ENCODE data around the gene TMEM121B.

TMEM121B gene

DNA sequence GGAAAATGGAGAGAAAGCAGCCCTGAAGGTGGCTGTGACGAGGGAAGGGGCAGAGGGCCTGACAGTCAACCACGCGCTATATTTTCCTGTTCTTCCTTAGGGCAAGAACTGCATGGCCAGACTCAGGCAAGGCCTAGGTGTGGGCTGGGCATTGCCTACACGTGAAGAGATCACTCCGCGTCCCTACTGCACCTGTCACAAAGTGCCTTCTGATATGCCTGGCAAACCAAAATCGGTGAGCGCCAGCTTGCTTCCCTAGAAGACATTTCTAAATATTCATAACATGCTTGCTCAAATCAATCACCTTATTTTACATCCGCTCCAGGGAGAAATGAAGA, 6.3 kb downstream of the TMEM121B start:
- in situ Hi-C loops (cut with MboI; ENCODE audit: low pct_unique_long_range_greater_than_20kb, low sequenced_read_pairs, unreplicated experiment) = no loop called here
- no peak for DNase-seq (ENCODE audit: low spot score)
- TF ChIP-seq, protein P1, sequence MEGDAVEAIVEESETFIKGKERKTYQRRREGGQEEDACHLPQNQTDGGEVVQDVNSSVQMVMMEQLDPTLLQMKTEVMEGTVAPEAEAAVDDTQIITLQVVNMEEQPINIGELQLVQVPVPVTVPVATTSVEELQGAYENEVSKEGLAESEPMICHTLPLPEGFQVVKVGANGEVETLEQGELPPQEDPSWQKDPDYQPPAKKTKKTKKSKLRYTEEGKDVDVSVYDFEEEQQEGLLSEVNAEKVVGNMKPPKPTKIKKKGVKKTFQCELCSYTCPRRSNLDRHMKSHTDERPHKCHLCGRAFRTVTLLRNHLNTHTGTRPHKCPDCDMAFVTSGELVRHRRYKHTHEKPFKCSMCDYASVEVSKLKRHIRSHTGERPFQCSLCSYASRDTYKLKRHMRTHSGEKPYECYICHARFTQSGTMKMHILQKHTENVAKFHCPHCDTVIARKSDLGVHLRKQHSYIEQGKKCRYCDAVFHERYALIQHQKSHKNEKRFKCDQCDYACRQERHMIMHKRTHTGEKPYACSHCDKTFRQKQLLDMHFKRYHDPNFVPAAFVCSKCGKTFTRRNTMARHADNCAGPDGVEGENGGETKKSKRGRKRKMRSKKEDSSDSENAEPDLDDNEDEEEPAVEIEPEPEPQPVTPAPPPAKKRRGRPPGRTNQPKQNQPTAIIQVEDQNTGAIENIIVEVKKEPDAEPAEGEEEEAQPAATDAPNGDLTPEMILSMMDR (IDR thresholded peaks at IDR 0.05; ENCODE audit: extremely low read depth, insufficient read depth, missing control alignments) = no peak

DNA sequence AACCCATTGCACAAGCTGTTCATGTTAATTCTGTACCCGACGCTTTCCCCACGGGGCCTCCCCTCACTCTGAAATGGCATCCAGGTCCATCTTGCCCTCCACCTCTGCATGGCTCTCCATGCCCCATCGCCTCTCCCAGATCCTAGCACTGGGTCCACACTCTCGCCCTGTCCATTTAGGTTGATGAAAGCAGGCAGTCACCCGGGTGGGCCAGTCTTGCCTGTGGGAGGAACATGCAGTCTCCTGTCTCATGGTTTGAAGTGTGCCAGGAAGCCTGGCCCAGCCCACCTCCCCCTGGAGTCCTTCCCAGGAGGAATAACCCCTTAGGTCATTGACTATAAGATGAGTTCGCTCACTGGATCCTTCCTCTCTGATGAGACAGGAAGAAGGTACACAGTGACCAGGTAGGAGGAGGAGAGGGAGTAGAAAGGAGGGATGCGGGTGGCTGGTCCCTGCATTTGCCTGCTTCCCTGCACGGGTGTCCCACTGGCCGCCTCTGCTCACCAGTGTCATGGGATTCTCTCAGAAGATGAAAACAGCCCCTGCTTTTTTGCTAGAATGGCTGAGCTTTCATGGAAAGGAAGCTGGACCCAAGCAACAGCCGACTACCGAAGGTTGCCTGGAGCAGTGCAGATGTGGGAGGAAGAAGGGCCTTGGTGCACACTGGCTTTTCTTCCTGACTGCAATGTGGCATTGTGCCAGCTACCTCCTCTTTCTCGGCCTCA, 6.8 kb downstream of the TMEM121B start:
- DNase-seq (ENCODE audit: low spot score) = no peak
- TF ChIP-seq, protein P1 (IDR thresholded peaks at IDR 0.05; ENCODE audit: extremely low read depth, insufficient read depth, missing control alignments) = no peak
- in situ Hi-C loops (cut with MboI; ENCODE audit: low pct_unique_long_range_greater_than_20kb, low sequenced_read_pairs, unreplicated experiment) = no loop called here

DNA sequence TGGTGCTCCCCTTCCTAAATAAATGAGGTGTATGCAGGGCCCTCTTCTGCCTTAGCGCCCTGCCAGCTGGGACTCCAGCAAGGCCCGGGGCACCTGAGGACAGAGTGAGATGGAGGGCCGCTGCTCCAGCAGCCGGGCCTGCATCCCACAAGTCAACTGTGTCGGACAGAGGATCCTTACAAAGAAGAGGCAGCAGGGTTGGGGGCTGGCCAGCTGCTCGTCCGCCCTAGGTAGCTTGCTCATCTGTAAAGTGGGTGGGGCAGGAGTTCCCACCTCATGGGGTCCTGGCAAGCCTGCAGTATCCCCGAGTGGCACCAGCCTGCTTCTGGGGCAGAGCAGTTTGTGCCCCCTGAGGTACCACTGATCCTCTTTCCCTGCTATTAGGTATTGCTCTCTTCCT, 7.6 kb downstream of the TMEM121B start:
- in situ Hi-C loops (cut with MboI; ENCODE audit: low pct_unique_long_range_greater_than_20kb, low sequenced_read_pairs, unreplicated experiment) = no loop called here
- TF ChIP-seq, protein P1 (IDR thresholded peaks at IDR 0.05; ENCODE audit: extremely low read depth, insufficient read depth, missing control alignments) = no peak
- no peak for DNase-seq (ENCODE audit: low spot score)

DNA sequence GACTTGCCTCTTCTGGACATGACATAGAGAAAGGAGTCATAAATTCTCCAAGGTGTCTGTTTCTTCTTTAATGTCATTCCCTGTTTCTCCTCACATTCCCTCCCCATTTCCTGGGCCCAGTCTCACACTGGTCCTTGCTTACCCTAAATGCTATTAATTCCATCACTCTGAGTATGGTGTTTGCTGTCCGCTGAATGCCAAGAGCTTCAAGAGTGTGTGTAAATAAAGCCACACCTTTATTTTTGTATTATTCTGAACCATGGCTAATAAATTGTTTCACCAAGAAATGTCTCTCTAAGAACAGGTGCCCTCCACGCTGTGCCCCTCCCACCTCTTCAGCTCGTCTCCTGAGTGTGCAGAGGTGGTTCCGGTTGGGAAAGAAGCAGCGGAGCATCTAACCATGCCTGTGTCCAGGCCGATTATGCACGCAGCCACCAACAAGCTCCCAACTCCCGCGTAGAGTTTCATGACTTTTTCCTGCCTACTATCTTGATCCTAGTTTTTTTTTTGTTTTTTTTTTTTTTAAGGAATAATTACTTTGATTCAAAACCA, 8.6 kb downstream of the TMEM121B start:
- in situ Hi-C loops (cut with MboI; ENCODE audit: low pct_unique_long_range_greater_than_20kb, low sequenced_read_pairs, unreplicated experiment) = no loop called here
- DNase-seq (ENCODE audit: low spot score) = no peak

DNA sequence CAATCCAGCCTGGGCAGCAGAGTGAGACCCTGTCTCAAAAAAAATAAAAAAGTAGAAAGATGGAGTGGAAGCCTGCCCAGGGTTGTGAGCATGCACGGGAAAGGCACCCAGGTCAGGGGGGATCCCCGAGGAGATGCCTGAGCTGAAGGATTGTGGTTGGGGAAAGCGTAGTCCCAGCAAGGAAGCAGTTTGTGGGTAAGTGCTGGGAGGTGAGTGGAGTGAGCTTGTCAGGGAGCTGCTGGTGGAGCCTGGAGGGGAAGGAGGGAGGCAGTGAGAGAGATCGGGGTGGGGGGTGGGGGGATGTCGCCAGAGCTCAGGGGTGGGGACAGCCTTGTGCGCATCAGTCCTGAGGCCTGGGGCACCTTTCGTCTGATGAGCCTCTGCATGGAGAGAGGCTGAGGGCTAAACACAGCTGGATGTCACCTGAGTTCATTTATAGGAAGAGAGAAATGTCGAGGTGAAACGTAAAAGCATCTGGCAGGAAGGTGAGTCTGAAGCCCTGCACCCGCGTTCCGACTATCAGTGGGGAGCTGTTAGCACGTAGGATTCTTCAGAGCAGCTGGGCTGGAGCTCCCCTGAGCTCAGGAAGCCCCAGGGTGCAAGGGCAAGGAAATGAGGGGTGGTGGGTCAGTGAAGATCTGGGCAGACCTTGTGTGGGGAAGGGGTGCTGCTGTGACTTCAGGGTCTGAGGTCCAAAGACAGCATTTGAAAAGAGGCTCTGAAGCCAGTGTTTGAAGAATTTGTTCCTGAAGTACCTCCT, 10.2 kb downstream of the TMEM121B start:
- in situ Hi-C loops (cut with MboI; ENCODE audit: low pct_unique_long_range_greater_than_20kb, low sequenced_read_pairs, unreplicated experiment) = no loop called here
- TF ChIP-seq, protein P1 (IDR thresholded peaks at IDR 0.05; ENCODE audit: extremely low read depth, insufficient read depth, missing control alignments) = no peak
- DNase-seq (ENCODE audit: low spot score) = no peak

More for the DNA sequence above, 8.6 kb downstream of the TMEM121B start:
- TF ChIP-seq, protein P1 (IDR thresholded peaks at IDR 0.05; ENCODE audit: extremely low read depth, insufficient read depth, missing control alignments) = no peak

DNA sequence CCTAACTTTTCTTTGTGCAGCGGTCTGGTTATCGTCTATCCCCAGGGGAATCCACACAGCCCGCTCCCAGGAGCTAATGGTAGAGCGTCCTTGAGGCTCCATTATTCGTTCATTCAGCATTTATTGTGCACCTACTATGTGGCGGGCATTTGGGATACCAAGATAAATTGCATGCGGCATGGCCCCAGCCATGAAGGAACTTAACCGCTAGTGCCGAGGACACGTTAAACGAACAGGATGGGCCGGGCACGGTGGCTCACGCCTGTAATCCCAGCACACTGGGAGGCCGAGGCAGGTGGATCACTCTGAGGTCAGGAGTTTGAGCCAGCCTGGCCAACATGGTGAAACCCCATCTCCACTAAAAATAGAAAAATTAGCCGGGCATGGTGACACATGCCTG, 11.2 kb downstream of the TMEM121B start:
- TF ChIP-seq, protein P1 (IDR thresholded peaks at IDR 0.05; ENCODE audit: extremely low read depth, insufficient read depth, missing control alignments) = no peak
- DNase-seq (ENCODE audit: low spot score) = no peak
- in situ Hi-C loops (cut with MboI; ENCODE audit: low pct_unique_long_range_greater_than_20kb, low sequenced_read_pairs, unreplicated experiment) = no loop called here
